ENCODE results near the gene RBPMS2.

RBPMS2 gene

DNA sequence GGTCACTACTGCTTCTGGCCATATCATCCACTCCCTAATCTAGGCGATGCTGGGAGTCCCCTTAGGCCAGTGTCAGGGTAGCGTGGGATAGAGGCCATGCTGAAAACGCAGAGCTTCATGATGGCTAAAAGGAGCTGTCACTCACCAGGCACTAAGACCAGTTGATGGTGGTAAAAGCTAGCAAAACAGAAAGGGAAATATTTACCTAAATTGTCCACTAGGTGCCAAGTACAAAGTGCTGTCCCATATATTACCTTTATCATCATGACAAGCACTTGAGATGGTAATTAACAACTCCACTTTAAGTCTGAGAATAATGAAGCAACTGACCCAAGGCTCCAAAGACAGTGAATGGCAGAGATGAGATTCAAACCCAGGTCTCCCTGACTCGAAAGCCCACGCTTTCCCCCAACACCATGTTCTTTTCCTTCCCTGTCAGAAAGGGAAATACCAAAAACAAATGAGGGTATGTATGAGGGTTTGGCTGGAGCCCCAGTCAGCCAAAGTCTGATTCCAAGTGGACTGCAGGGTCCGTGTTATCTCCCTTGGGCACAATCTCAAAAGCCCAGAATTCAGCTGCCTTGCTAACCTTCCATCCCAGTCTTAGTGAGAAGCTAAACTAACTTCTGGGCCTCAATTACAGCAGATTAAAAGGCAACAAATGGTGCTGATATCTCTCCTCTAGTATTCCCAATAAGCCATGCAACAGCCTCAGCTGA lies 84.7 kb downstream of the RBPMS2 start:
- no peak for TF ChIP-seq POU2F2 (IDR thresholded peaks at IDR 0.05; ENCODE audit: low read depth, low read length)
- DNase-seq (ENCODE audit: insufficient read length, low spot score): no peak
- peak; percentile 54 for FAIRE-seq

DNA sequence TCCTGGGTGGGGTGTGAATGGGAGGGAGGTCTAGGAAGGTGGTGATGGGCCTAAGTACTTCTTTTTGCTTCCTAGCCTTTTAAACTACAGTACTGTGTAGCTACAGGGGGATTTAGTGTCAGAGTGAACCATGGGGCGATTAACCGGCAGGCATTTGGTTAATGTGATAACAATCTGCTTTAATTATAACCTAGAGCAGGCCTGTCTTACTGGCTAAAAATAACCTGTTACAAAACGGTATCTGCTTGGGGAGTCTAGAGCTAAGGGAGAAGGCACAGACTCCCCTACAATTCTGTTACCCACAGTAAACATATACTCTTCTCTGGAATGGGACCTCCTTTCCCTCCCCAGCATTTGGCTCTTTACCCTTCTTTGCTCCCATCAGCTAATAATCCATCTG lies 85.4 kb downstream of the RBPMS2 start:
- DNase-seq (ENCODE audit: insufficient read length, low spot score) (no peak), FAIRE-seq (no peak)
- TF ChIP-seq SPI1 (IDR thresholded peaks at IDR 0.05; ENCODE audit: low read depth, low read length) (no peak), POLR2AphosphoS5 (IDR thresholded peaks at IDR 0.05; ENCODE audit: low read depth, low read length) (no peak), POU2F2 (IDR thresholded peaks at IDR 0.05; ENCODE audit: low read depth, low read length) (no peak), PAX5 (IDR thresholded peaks at IDR 0.05; ENCODE audit: insufficient read depth, low read length, severe bottlenecking) (no peak), POLR2A (IDR thresholded peaks at IDR 0.05; ENCODE audit: low read depth, low read length) (no peak), TAF1 (IDR thresholded peaks at IDR 0.05; ENCODE audit: low read depth, low read length) (no peak)
